Esophagus (tissue), 2 donors: ENCODE measurements around the gene NRG2. TPM values are rescaled to one million over a fixed set of nuclear protein-coding genes. Genes with fewer than 3 reads are reported as not detected.

ENCODE experiments used
- H3K27ac ChIP-seq, 2 donors: one replicate each; pipeline ENCODE4 v1.5.1; 2013; ENCODE audit warnings: low read depth in 2 of 2, mild to moderate bottlenecking in 2 of 2, inconsistent platforms in 1 of 2, low read length in 1 of 2, moderate library complexity in 1 of 2
- H3K27me3 ChIP-seq, 2 donors: one replicate each; pipeline ENCODE4 v1.6.1; 2013; ENCODE audit warnings: low read length in 2 of 2, control low read depth in 1 of 2, mild to moderate bottlenecking in 1 of 2; ENCODE audit not compliant: insufficient read depth in 2 of 2, control insufficient read depth in 1 of 2
- H3K36me3 ChIP-seq, 2 donors: one replicate each; pipeline ENCODE4 v1.6.1; 2013; ENCODE audit warnings: low read length in 1 of 2; ENCODE audit not compliant: control insufficient read depth in 2 of 2, insufficient read depth in 2 of 2
- H3K4me1 ChIP-seq, 2 donors: one replicate each; pipeline ENCODE4 v1.6.1; 2013; ENCODE audit warnings: low read length in 1 of 2; ENCODE audit not compliant: control insufficient read depth in 2 of 2, insufficient read depth in 2 of 2
- H3K4me3 ChIP-seq, 2 donors: one replicate each; pipeline ENCODE4 v1.5.1; 2013; ENCODE audit warnings: low read length in 2 of 2, mild to moderate bottlenecking in 2 of 2, low read depth in 1 of 2, moderate library complexity in 1 of 2
- H3K9me3 ChIP-seq, 2 donors: one replicate each; pipeline ENCODE4 v1.6.1; 2013; ENCODE audit warnings: mild to moderate bottlenecking in 2 of 2, low read depth in 1 of 2, low read length in 1 of 2, moderate library complexity in 1 of 2; ENCODE audit not compliant: control insufficient read depth in 2 of 2, insufficient read depth in 1 of 2
- WGBS, 2 donors: extraction: QIAGEN DNeasy Blood & Tissue Kit; methylation state at CpG; one replicate each; pipeline ENCODE4 v1.1.7; 2013; 5-methylcytosine and 5-hydroxymethylcytosine counted together
- polyA plus RNA-seq, 2 donors: library from polyadenylated mRNA; stranded (reverse); fragments of 200-250 nt; gene quantifications; one replicate each; pipeline ENCODE4 v1.2.3, GENCODE V29; 2013
- donor health status: healthy with polysubstance abuse.
- donor health status: Bipolar disorder and iron deficiency.

NRG2 gene
- polyA plus RNA-seq, 2 donors = 1.7 to 1.8 TPM

- WGBS, 2 donors = 75 to 76% methylated on average over 3 of the region's 3 CpGs
- H3K27me3 ChIP-seq = peaks cover 0 to 17% of the 10 kb centered on the region in 2 donors
- H3K9me3 ChIP-seq = no peaks in the 10 kb centered on the region
- H3K4me3 ChIP-seq = no peak overlapping the region
- no peaks in the 10 kb centered on the region for H3K36me3 ChIP-seq
- H3K4me1 ChIP-seq = peaks cover 0 to 4% of the 10 kb centered on the region in 2 donors
- no peak overlapping the region for H3K27ac ChIP-seq
Observed at GRCh38 chr5:139797335-139797734, 245.8 kb downstream of the NRG2 start.

Other genes starting within 250 kb of the NRG2 start
- under 1 TPM; 0.02 to 0.04 TPM for gene PSD2, start 247.5 kb downstream of the NRG2 start, polyA plus RNA-seq
- gene PURA, start 70.8 kb upstream of the NRG2 start, polyA plus RNA-seq = 1 to 10 TPM; 2.7 to 3.4 TPM
- gene IGIP, start 82.6 kb upstream of the NRG2 start, polyA plus RNA-seq = 1 to 10 TPM; 2.3 to 3.8 TPM
- gene CYSTM1, start 131.9 kb upstream of the NRG2 start, polyA plus RNA-seq = 10 to 100 TPM in 1 of 2 donors, 1 to 10 TPM in 1; 6.7 to 13.4 TPM